IPS-18a (cell line): ENCODE results near the gene SPATC1L.

Experiments
- H3K27ac ChIP-seq: one replicate; pipeline ENCODE4 v1.5.1; 2013; ENCODE audit warnings: low read length
- H3K27me3 ChIP-seq: one replicate; pipeline ENCODE4 v1.6.1; 2013; ENCODE audit warnings: mild to moderate bottlenecking, low read length; ENCODE audit not compliant: control insufficient read depth, insufficient read depth
- H3K36me3 ChIP-seq: one replicate; pipeline ENCODE4 v1.6.1; 2013; ENCODE audit warnings: low read depth, low read length; ENCODE audit not compliant: control insufficient read depth
- H3K4me1 ChIP-seq: one replicate; pipeline ENCODE4 v1.6.1; 2013; ENCODE audit warnings: low read depth, low read length; ENCODE audit not compliant: control insufficient read depth
- H3K4me3 ChIP-seq: one replicate; pipeline ENCODE4 v1.5.1; 2013; ENCODE audit warnings: low read length
- H3K9ac ChIP-seq: one replicate; pipeline ENCODE4 v1.6.1; 2013; ENCODE audit warnings: mild to moderate bottlenecking, low read length, moderate library complexity
- H3K9me3 ChIP-seq: one replicate; pipeline ENCODE4 v1.6.1; 2013; ENCODE audit warnings: low read depth, low read length; ENCODE audit not compliant: control insufficient read depth

The SPATC1L gene

DNA sequence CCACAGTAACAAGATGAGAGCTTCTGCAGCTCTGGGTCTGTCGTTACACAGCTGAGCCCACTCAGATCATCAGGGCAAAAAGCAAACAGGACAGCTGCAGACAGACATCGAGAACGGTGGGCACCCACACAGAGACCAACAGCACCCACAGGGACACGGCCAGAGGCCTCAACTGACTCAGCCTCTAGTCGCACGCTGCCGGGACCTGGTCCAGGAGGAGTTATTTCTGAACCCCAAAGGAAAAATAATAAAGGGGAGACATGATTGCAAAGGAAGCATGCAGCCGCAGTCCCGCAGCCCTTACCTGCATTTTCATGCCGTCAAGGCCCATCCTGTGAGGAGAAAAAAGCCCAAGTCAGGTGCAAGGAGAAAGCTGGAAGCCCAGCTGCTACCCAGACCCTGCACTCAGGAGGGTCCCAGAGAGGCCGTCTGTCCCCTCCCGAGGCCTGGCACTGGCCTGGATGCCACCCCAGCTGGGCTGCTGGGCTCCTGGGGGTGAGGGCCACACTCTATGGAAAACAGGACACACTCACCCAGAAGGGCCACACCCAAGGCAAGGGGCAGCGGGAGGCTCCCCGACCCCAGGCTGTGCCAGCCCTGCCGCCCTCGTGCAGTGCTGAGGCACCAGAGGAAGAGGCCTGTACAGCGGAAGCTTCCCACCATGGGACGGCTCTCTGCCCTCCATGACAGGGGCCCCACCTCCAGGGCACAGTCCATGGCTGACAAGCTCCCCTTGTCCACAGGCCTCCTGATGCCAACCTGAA, 28.6 kb upstream of the SPATC1L start:
- H3K36me3 ChIP-seq, result peaks cover 29% of the 10 kb centered on the region
- H3K9ac ChIP-seq, result no peak overlapping the region
- H3K27ac ChIP-seq, result no peak overlapping the region
- no peaks in the 10 kb centered on the region for H3K9me3 ChIP-seq
- H3K4me1 ChIP-seq, result no peaks in the 10 kb centered on the region
- no peak overlapping the region for H3K4me3 ChIP-seq
- H3K27me3 ChIP-seq, result no peaks in the 10 kb centered on the region

DNA sequence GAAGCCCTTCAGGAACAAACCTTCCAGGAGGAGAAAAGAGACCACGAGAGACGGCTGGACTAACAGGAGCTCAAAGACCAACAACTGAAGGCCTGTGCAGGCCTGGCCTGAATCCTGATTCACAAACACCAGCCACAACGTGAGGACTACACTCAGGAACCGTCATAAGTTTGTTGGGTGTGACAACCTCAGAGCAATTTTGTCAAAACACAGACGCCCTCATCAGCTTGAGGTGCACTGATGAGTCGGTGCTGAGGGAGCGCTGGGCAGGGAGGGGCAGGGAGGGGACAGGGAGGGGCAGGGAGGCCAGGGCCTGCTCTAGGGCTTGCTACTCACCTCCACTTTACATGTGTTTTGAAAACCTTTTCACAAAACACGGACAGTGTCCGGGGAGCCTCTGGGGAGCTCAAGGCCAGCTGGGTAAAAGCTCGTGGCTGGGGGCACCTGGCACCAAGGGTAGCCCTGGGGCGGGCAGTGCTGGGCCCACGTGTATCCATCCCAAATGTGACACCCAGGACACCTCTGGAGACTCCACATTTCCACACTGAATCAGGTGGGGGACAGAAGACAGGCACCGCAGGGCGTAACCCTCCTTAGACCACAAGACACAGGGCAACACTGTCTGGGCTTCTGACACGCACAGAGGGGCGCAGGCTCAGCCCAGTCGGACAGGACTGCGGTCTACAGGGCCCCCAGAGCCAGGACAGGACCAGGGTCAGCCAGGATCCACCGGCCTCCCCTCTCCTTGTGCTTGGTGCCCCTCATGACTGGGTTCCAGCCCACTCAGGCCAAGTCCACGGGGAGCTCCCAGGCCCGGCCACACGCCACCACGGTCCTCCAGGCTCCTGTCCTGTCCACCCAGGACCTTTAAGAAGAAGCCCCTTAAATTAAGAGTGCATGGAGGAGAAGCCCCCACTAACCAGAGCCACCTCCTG, 27.8 kb upstream of the SPATC1L start:
- H3K9ac ChIP-seq, result no peak overlapping the region
- no peaks in the 10 kb centered on the region for H3K9me3 ChIP-seq
- H3K27me3 ChIP-seq, result no peaks in the 10 kb centered on the region
- no peaks in the 10 kb centered on the region for H3K4me1 ChIP-seq
- H3K4me3 ChIP-seq, result no peak overlapping the region
- H3K36me3 ChIP-seq, result peaks cover 33% of the 10 kb centered on the region
- H3K27ac ChIP-seq, result no peak overlapping the region

DNA sequence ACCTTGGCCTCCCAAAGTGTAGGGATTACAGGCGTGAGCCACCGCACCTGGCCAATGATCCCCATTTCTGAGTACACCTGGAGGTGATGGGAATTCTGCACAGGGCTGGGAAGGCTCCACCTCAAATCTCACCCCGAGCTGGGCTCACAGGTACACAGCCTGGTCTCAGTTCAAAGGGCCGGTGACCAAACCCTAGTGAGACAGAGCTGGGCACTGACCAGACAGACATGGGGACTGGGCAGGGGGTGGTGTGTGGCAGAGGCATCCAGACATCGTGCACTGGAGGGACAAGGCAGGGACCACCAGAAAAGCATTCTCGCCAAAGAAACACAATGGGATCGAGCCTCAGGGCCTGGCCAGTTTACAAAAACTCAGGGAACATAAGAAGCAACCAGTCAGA, 27.1 kb upstream of the SPATC1L start:
- no peak overlapping the region for H3K27ac ChIP-seq
- no peaks in the 10 kb centered on the region for H3K9me3 ChIP-seq
- no peak overlapping the region for H3K9ac ChIP-seq
- no peak overlapping the region for H3K4me3 ChIP-seq
- no peaks in the 10 kb centered on the region for H3K4me1 ChIP-seq
- H3K27me3 ChIP-seq, result no peaks in the 10 kb centered on the region
- H3K36me3 ChIP-seq, result peaks cover 40% of the 10 kb centered on the region

DNA sequence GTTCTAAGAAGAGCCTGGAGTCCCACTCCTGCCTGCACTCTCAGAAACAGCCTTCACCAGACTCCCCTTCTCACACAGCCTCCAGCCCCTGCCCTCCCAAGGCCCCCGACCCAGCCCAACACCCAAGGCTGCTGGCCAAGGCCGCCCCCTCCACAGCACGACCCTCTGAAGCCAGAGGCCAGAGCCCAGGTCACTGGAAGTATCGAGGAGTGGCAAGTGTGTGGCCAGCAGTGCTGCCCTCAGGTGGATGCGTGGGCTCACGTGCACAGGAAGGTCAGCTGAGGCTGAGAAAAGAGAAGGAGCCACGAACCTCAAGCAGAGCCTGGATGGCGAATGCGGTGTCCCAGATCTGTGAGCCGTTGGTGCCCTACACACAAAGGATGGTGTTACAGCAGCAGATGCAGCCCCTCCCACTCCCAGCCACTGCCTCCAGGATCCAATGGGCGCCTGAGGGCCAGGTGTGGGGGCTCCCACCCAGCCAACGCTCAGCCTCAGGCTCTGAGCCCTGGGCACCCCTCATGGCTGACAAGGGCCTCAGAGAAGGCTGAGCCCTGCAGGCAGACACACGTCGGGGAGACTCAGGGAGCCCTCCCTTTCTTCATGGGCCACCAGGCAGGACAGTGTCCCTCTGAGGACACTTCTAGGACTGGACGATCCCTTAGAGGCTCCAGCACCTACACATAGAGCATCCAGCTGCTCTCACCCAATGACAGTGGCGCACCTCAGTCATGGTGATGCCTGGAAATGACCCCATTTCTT, 26.3 kb upstream of the SPATC1L start:
- Histone ChIP-seq H3K27me3 (no peaks in the 10 kb centered on the region), H3K27ac (no peak overlapping the region), H3K9me3 (no peaks in the 10 kb centered on the region), H3K4me3 (no peak overlapping the region), H3K9ac (no peak overlapping the region), H3K36me3 (peaks cover 48% of the 10 kb centered on the region), H3K4me1 (no peaks in the 10 kb centered on the region)

DNA sequence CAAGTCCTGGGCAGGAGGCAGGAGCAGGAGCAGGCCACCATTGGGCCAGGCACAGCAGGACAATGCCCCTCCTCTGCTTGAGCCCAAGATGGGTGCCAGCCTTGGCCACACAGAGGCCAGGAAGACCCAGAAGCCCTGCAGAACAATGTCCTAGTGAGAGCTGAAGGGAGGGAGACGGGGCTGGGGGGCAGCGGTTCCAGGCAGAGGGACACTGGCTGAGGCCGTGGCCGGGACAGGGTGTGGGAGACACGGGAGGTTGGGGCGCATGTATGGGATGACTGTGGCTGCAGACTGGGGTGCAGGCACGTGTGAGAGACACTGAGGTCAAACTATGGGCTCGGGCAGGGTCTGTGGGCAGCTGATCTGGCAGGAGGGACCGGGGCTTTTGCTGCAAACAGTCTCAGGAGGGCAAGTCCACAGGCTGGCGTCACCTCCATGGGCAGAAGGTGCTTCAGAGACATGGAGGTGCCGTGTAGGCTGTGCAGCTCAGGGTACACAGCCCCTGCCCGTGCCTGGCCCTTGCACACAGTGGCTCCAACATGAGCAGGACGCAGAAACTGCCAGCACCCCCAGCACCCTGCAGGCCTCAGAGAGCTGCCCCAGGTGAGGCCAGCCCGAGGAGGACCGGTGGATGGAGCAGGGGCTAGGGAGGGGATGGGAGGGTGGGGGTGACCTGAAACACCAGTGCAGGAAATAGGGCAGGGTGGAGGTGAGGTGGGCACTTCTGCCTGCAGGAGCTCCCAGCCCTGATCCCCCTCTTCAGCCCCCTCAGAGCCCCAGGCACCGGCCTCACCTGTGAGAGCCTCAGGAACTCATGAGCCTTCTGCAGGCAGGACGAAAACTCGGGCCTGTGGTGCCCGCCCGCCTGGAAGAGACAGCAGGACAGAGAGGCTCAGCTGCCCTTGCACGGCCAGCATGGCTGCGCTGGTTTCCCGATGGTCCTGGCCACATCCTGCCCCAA, 24.8 kb upstream of the SPATC1L start:
- Histone ChIP-seq H3K9ac (no peak overlapping the region), H3K4me3 (no peak overlapping the region), H3K36me3 (peaks cover 56% of the 10 kb centered on the region), H3K27me3 (no peaks in the 10 kb centered on the region), H3K4me1 (no peaks in the 10 kb centered on the region), H3K27ac (no peak overlapping the region), H3K9me3 (no peaks in the 10 kb centered on the region)

DNA sequence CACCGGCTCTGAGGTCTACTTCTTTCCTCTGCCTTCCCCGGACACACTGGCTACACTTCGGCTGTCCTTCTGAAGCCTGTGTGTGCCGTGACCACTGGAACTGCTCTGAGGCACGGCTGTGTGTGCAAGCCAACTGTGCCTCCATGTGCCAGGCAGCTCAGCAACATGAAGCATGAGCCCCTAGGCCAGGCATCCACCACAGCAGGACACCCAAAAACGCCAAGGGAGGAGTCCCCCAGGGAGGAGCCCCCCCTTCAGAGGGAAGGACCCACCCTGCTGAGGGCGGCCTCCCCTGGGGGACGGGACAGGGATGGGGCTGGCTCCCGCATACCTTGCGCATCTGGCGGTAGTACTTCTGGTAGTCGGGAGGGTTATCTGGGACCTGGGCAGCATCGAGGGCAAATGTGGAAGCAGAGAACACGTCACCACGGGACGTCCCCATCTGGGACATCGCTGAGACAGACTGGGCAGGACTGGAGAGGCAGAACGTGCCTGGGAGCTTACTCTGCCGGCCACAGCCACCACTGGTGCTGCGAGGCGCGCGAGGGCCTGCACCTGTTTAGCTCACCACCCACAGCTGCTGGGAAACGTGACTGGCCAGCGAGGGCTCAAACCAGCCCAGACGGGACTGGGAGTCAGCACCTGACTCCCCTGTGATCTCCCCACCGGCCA, 23.8 kb upstream of the SPATC1L start:
- Histone ChIP-seq H3K4me3 (no peak overlapping the region), H3K27ac (no peak overlapping the region), H3K9ac (no peak overlapping the region), H3K36me3 (peaks cover 60% of the 10 kb centered on the region), H3K4me1 (no peaks in the 10 kb centered on the region), H3K9me3 (no peaks in the 10 kb centered on the region), H3K27me3 (no peaks in the 10 kb centered on the region)

DNA sequence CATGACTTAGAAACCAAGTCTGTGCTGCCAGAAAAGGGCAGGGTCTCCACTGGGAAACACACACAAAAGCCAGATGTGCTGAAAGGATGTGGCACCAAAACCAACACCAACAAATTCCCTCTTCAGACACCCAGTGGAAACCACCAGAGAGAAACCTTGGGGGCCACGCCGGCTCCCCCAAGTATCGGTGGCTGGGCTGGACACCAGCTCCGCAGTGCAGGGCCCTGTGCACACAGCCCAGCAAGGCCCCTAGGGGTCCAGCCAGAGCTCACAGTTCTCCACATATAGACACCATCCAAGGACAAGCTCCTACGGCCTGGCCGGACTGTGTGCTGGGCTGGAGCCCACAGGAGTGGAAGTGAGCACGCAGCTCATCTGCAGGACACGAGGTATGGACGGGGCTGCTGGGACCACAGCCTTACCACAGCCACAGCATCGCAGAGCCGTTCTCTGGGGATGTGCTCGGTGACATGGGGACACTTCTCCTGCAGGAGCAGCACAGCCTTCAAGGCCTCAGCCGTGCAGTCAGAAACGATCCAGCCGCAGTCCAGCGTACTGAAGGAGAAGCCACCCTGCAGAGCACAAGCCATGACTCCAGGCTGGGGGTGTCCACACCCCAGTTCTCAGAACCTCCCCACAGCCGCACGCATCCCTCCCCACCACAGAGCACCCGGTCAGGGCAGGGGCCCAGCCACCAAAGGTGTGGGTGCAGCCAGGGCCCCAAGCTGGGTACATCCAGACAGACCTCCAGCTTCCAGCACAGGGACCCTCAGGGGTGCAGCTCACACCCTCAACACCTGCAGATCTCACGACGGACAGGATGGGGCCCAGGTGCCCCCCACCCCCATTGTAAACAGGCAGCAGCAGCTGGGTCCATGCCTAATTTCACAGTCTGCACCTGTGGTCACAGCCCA, 23.0 kb upstream of the SPATC1L start:
- H3K4me3 ChIP-seq, result no peak overlapping the region
- peaks cover 52% of the 10 kb centered on the region for H3K36me3 ChIP-seq
- H3K9me3 ChIP-seq, result no peaks in the 10 kb centered on the region
- H3K27ac ChIP-seq, result no peak overlapping the region
- H3K9ac ChIP-seq, result no peak overlapping the region
- H3K27me3 ChIP-seq, result no peaks in the 10 kb centered on the region
- no peaks in the 10 kb centered on the region for H3K4me1 ChIP-seq

DNA sequence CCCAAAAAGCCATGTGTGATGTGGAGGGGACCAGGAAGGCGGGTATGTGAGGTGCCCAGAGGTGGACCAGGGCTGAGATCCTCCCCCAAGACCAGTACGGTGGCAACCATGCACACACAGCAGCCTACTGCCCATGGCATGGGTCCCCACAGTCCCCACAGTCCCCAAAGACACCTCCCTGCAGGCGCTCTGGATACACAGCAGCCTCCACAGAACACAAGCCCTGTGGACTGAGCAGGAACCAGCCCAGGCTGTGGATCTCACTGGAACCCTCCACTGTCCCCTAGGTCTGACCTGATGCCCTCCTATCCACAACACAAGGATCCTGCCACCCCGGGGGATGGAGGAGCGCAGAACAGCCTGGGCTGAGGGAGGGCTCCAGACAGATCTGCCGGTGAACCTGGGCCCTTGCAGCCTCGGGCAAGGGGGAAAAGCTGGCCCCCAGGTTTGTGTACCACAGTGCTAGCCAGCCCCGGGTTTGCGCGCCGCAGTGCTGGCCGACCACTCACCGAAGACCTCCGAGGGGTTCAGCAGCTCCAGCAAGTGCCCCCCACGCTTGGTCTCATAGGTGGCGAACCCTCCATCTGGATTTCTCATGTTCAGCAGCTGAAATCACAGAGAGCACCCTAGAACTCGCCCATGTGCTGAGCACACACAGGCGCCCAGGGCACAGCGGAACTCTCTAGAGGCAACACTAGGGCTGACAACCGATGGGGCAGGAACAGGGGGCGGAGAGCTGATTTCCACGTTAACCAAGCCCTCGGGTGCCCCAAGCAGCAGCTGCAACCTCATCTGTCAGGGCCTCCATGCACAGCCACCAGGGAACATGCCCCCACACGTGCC, 22.1 kb upstream of the SPATC1L start:
- Histone ChIP-seq H3K9me3 (no peaks in the 10 kb centered on the region), H3K4me1 (no peaks in the 10 kb centered on the region), H3K4me3 (no peak overlapping the region), H3K36me3 (peaks cover 52% of the 10 kb centered on the region), H3K27me3 (no peaks in the 10 kb centered on the region), H3K27ac (no peak overlapping the region), H3K9ac (no peak overlapping the region)

DNA sequence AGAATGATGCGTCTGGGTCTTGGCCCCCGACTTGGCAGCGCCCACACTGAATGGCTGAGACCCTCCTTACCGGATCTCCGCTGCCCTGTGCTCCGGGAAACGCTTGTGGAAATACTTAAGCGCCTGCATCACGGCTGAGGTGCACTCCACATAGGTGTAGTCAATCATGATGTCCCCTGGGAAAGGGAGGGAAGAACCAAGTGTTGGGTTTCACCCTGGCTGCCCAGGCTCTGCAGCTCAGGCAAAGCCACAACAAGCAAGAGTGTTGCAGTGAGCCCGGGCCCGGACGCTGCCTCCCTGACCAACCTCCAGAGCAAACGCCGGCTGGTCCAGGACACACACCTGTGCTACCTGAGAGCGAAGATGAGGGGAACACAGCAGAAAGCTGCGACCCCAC, 21.5 kb upstream of the SPATC1L start:
- Histone ChIP-seq H3K27ac (no peak overlapping the region), H3K36me3 (peaks cover 54% of the 10 kb centered on the region), H3K27me3 (no peaks in the 10 kb centered on the region), H3K4me3 (no peak overlapping the region), H3K4me1 (no peaks in the 10 kb centered on the region), H3K9ac (no peak overlapping the region), H3K9me3 (no peaks in the 10 kb centered on the region)
